ENCODE results near the gene OTOGL.

Gene OTOGL

GRCh38 chr12:80118565-80119324, 19.4 kb downstream of the OTOGL start:
- H3K27me3 ChIP-seq: no peaks in the 10 kb centered on the region
- H3K4me1 ChIP-seq: no peaks in the 10 kb centered on the region
- no peaks in the 10 kb centered on the region for H3K36me3 ChIP-seq
- no peak overlapping the region for H3K4me3 ChIP-seq (ENCODE audit: low read depth, low read length)
- H3K9me3 ChIP-seq: no peaks in the 10 kb centered on the region
- DNase-seq: no peak
- no peak for TF ChIP-seq CTCF (IDR thresholded peaks at IDR 0.05; ENCODE audit: low read depth, low read length)

- Histone ChIP-seq H3K9me3 (no peaks in the 10 kb centered on the region), H3K36me3 (no peaks in the 10 kb centered on the region), H3K27me3 (no peaks in the 10 kb centered on the region), H3K4me1 (no peaks in the 10 kb centered on the region), H3K4me3 (ENCODE audit: low read depth, low read length) (no peak overlapping the region)
- DNase-seq: no peak
- TF ChIP-seq CTCF (IDR thresholded peaks at IDR 0.05; ENCODE audit: low read depth, low read length): no peak
These were observed 21.7 kb downstream of the OTOGL start for GRCh38 chr12:80120994-80121393.

DNA sequence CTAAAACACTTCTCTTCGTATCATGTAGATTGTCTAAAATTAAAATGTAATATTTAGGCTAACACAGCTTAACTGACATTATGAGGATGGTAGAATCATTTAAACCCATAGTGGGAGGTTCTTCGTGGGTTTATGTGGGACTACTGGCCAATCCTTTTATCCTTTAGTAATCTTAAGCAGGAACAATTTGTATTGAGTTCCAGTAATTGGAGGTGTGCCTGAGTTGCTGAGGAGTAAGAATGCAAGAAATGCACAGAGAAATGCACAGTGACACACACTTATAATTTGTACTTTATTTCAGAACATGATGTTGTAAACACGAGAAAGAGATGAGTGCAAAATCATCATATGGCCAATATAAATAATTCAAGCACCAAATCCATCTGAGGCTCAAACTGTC, 22.3 kb downstream of the OTOGL start:
- Histone ChIP-seq H3K4me3 (ENCODE audit: low read depth, low read length) (no peak overlapping the region), H3K36me3 (no peaks in the 10 kb centered on the region), H3K9me3 (no peaks in the 10 kb centered on the region), H3K4me1 (no peaks in the 10 kb centered on the region), H3K27me3 (no peaks in the 10 kb centered on the region)
- TF ChIP-seq CTCF (IDR thresholded peaks at IDR 0.05; ENCODE audit: low read depth, low read length): no peak
- DNase-seq: no peak

GRCh38 chr12:80129895-80130530, 30.7 kb downstream of the OTOGL start:
- TF ChIP-seq CTCF (IDR thresholded peaks at IDR 0.05; ENCODE audit: low read depth, low read length): no peak
- Histone ChIP-seq H3K9me3 (no peaks in the 10 kb centered on the region), H3K4me1 (no peaks in the 10 kb centered on the region), H3K4me3 (ENCODE audit: low read depth, low read length) (no peak overlapping the region), H3K27me3 (no peaks in the 10 kb centered on the region), H3K36me3 (no peaks in the 10 kb centered on the region)
- no peak for DNase-seq

GRCh38 chr12:80135624-80136023, 36.3 kb downstream of the OTOGL start:
- Histone ChIP-seq H3K27me3 (no peaks in the 10 kb centered on the region), H3K4me1 (no peaks in the 10 kb centered on the region), H3K36me3 (no peaks in the 10 kb centered on the region), H3K9me3 (no peaks in the 10 kb centered on the region), H3K4me3 (ENCODE audit: low read depth, low read length) (no peak overlapping the region)
- no peak for TF ChIP-seq CTCF (IDR thresholded peaks at IDR 0.05; ENCODE audit: low read depth, low read length)
- DNase-seq: no peak

DNA sequence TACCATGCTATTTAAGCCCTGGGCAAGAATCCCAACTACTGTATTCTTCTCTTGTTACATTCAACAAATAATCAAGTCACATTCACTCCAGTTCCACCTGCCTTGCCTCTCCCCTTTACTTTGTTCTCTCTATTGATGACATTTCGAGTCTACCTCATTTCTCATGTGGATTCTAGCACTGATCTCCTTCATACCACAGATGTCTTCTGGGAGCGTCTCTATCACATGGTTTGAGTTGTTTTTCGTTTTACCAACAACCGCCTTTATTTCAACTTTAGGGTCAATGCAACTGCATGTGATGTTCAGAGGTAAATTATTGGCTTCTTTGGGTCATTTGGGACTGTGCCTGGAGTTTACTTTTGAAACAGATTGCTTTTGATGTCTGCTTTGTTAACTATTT, 40.7 kb downstream of the OTOGL start:
- no peak for DNase-seq
- H3K27me3 ChIP-seq: no peaks in the 10 kb centered on the region; the same call in 1 of the 2 replicates
- H3K4me1 ChIP-seq: no peaks in the 10 kb centered on the region
- no peaks in the 10 kb centered on the region for H3K9me3 ChIP-seq
- no peaks in the 10 kb centered on the region for H3K36me3 ChIP-seq
- no peak overlapping the region for H3K4me3 ChIP-seq (ENCODE audit: low read depth, low read length)
- no peak for TF ChIP-seq CTCF (IDR thresholded peaks at IDR 0.05; ENCODE audit: low read depth, low read length)
